NCI-H526 treated with DMSO at 0.1 percent for 48 hours (cell line): Measurements from ENCODE around the gene VWA7.

Experiments used
- DNase-seq: peaks from one replicate; lab custom pipeline; 2025; lab: John Stamatoyannopoulos, UW

The VWA7 gene

GRCh38 chr6:31729979-31730630 lies 47.0 kb downstream of the VWA7 start:
- peak; percentile 66 for DNase-seq

DNA sequence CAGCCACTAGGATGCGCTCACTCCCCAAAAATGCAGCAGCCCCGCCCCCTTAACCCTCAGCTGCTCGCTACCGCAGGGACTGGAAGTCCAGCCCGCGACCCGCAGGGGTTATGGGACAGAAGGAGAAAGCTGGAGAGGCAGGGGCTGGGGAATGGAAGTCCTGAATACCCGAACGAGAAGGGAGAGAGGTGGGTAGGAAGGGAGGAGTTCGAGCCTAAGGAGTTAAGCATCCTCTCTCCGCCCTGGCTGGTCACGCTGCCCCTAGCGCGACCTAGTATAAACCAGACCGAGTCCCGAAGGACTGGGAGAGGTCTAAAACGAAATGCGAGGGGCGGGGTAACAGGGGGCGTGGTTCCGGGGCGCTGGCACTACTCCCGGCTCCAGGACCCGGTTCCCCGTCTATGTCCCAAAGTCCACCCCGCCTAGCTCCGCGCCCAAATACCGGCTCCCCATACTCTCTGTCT lies 47.6 kb downstream of the VWA7 start:
- DNase-seq, result peak; percentile 69

GRCh38 chr6:31728767-31729514 lies 48.2 kb downstream of the VWA7 start, which contains the start of gene DDAH2:
TSS of gene DDAH2 (minus strand) at chr6:31729299. CDS start at chr6:31729161, 138 bp downstream.
- no peak for DNase-seq

DNA sequence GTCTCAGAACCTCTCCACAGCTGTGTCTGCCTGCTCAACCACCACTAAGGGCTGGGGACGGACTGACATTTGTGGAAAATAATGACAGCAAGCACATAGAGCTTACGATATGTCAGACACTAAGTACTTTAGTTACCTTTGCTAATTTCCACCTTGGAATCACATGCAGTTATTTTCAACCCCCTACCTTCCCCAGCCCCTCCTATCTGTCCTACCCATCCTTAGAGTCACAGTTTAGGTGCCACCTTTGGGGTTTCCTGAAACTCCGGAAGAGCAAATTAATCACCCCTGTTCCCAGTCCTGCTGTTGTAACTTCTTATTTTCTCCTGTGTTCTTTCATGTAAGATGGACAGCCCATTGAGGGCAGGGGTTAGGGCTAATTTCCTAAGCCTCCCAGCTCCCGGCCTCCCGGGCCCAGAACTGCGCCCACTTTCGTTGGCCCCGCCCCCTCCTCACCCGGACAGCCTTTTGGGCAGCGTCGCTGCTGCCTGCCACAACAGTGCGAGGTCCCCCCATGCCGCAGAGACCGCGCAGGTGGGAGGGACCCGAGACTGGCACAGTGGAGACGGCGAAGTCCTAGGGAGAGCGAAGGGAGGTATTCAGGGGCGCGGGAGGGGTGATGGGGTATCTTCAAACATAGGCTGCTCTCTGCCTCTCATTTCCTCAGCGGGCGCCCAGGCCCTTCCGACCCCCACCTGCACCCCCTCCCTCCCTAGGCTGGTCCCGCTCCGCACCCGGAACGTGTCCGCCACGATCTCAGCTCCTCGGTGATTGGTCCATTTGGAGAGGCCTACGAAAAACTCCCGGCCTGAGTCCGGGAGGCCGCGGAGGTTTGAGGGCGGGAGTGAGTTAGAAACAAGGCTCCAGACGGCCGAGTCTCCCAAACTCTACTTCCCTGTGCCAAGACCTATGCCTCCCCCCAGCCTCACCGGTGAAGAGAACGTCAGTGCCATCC lies 49.1 kb downstream of the VWA7 start:
- no peak for DNase-seq

GRCh38 chr6:31727034-31727716 lies 50.0 kb downstream of the VWA7 start:
- no peak for DNase-seq

DNA sequence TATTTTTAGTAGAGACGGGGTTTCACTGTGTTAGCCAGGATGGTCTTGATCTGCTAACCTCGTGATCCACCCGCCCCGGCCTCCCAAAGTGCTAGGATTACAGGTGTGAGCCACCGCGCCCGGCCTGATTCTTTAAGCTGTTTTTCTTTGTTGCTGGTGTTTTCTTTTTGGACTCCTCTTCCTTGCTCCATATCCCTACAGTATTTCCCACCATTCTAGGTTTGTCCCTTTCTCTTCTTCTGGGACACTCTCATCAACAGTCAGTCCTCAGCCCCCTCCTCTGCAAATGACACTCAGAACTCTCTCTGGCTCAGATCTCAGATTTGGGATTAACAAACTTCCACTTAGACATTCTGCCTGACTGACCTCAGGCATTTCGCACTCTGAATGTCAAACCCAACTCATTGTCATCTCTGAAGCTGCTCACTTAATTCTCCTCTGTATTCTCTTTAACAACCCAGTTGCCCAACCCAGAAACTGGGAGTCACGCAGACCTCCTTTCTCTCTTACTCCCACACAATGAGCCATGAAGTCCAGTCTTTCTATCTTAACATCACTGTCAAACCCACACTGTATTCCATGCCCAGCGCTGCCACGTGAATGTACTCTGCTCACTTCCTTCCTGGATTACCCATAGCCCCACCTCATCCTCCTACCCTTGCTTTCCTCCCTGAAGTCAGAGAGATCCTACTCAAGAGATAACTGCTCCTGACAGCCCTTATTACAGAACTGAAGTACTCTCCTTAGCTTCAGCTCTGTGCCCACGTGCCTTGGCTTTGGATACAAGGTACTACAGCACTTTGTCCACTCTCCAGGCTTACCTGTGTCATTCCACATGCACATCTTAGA lies 51.4 kb downstream of the VWA7 start:
- no peak for DNase-seq

DNA sequence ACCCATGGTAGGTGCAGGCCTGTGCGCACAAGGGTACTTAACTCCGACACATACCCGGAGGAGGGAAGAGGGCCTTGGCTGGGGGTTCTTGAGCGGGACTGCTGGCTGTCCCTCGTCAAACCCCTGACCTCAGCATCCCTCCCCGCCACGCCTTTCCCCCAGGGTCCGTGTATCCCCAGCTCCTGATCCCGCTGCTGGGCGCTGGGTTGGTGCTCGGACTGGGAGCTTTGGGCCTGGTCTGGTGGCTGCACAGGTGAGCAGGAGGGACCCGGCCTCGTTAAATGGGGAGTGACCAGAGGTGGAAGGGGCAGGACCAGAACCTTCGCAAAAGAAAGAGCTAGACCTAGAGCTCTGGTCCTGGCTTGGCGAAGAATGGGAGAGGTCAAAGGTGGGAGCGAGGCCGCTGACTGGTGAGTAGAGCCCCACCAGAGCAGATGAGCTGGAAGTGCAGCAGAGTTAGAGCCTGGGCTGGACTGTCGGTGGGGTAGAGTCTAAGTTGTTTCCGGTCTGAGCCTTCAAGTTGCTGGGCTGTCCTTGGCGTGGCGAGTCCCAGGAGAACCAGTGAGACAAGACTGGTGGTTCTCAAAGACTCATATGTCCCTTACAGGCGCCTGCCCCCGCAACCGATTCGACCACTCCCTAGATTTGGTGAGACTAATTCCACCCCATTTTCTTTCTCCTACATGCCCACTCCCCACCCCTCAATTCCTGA lies 53.0 kb downstream of the VWA7 start:
- no peak for DNase-seq

GRCh38 chr6:31723245-31723979 lies 53.7 kb downstream of the VWA7 start, which contains the start of gene MPIG6B:
TSS of gene MPIG6B (plus strand) at chr6:31723373. CDS start at chr6:31723384, 11 bp downstream.
- DNase-seq, result no peak

DNA sequence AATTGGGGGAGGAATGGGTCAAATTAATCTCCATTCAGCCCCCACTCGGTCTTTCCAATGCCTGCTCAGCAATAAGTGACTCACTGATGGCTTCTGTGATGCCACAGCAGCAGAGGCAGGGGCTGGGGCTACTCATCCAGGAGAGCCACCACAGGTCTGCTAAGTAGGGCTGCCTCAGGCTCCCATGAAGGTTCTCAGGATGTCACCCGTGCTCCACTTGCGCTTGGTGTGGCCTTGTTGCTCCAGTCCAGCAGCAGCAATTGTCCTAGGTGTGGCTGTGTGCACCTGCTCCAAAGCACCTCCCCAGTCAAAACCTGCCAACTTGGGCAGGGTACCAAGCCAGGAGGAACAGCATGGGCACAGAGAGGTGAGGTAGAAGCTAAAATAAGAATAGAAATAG lies 55.0 kb downstream of the VWA7 start:
- no peak for DNase-seq

GRCh38 chr6:31721351-31722020 lies 55.6 kb downstream of the VWA7 start, which contains the start of gene LY6G6C:
TSS of gene LY6G6C (minus strand) at chr6:31721746. CDS start at chr6:31721679, 67 bp downstream.
- no peak for DNase-seq

DNA sequence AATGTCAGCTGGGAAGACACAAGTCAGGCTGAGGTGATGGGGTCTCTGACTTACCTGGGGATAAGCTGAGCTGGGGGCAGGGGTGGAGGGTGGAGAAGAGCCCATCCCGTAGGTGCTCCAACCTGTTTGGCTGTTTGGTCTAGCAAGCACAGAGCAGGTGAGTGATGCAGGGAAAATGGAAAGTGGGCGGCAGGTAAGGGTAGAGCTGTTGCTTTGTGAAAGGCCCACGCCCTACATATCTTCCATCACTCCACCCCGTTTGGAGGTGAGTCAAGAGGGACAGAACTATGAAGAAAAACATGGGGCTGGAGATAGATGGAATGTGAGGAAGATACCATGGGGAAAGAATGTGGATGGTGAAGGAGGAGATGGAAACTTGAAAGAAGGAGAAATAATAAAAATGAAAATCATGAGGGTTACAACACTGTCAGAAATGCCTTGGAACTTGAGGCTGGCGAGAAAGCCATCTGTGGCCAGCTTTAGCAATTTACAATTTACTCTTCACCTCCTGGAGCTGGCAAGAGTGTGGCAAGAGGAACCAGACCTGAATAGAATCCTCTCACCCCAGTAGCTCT lies 56.8 kb downstream of the VWA7 start:
- DNase-seq, result no peak

DNA sequence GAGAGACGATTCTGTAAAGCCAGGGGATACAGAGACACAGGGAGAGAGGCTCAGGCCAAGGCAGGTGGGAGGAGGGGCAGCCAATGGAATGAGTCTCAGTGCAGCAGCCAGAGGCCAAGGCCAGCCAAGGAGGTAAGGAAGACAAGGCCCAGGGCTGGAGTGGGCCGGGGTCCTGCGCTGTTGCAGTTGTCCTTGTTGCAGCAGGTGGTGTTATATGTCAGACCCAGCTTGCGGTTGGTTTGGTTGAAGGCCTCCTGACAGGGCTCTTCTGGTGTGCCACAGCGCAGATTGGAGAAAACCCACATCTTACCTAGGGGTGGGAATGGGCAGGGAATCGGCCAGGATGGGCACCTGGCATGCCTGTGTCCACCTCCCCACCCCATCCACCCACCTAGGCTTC lies 58.1 kb downstream of the VWA7 start:
- DNase-seq, result no peak

- peak; percentile 21 for DNase-seq
Measured at GRCh38 chr6:31718265-31718664, 58.9 kb downstream of the VWA7 start.

DNA sequence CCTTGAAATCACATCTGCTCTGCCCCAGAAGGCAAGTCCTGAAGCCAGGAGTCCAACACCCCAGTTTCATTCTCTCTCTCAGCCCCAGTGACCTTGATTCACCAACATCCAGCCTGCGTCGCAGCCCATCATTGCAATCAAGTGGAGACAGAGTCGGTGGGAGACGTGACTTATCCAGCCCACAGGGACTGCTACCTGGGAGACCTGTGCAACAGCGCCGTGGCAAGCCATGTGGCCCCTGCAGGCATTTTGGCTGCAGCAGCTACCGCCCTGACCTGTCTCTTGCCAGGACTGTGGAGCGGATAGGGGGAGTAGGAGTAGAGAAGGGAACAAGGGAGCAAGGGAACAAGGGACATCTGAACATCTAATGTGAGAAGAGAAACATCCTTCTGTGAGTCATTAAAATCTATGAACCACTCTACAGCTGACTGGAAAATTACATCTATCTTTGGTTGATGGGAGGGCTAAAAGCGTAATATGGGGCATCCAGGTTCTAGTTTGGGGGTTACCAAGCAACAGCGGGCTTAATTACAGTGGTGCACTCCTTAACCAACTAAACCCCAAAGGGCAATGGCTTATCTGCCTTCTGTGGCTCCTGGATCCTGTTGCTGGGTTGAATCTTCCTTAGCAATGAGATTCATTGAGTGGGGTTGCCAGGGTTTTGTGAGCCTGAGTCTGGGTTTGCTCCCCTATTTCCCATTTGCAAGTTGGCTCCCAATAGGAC lies 59.5 kb downstream of the VWA7 start:
- DNase-seq, result no peak
